ENCODE data around the gene FCHSD2. TPM values are rescaled to one million over a fixed set of nuclear protein-coding genes. Genes with fewer than 3 reads are reported as not detected.

FCHSD2 gene
- total and polyA plus RNA-seq, 2 of the 13 experiments (the other 11 are each of a cell fraction or from before 2014, with no cell fraction given) = 20.5 to 24.8 TPM

DNA sequence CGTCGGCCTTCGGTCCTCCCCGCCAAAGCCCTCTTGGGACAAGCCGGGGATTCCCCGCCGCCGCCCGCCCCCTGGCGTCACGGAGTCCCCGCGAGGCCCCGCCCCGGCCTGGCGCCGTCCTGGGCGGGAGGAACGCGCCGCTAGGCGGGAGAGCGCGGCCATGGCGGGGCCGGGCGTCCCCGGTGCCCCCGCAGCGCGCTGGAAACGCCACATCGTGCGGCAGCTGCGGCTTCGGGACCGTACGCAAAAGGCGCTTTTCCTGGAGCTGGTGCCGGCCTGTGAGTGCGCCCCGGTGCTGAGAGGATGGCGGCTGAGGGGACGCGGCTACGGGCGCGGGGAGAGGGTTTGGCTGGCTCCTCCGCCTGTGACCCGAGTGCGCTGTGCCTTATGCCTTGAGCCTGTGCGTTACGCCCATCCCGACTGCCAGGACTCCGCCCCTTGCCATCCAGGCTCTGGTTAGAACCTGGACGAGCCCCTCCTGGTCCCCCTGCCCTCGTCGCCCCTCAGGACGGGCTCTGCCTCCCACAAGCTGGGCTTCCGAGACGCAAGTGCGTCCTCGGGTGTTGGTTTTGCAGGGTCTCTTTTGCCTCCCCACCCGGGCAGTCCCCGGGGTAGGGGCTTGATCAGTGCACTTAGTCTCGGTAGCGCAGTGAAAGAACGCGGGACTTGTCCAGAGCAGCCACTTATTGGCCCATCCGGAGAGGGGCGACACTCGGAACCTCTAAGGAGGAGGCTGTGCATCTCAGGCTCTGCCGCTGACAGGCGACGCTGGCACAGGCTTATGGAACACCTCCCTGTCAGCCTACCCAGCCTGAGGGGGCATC, 327.6 kb downstream of the FCHSD2 start, which contains the start of gene ATG16L2 (continued):
- 0 out of 2 replicates have a peak, but pooled peaks have one; percentile 36 for TF ChIP-seq ZNF232 (CRISPR knock-in tag; IDR thresholded peaks at IDR 0.05; ENCODE audit: borderline replicate concordance)
- TF ChIP-seq ZNF598 (CRISPR knock-in tag; IDR thresholded peaks at IDR 0.05; ENCODE audit: borderline replicate concordance) = peak; percentile 81; the same call in 1 of the 2 replicates
- no peak for TF ChIP-seq NR2F6 (IDR thresholded peaks at IDR 0.05)
- TF ChIP-seq NR2F6 (CRISPR knock-in tag; IDR thresholded peaks at IDR 0.05) = 0 out of 2 replicates have a peak, but pooled peaks have one; percentile 5
- TF ChIP-seq EED (CRISPR knock-in tag; IDR thresholded peaks at IDR 0.05) = peak; percentile 69; the same call in 1 of the 2 replicates
- no peak for TF ChIP-seq KDM2A (CRISPR knock-in tag; IDR thresholded peaks at IDR 0.05; ENCODE audit: borderline replicate concordance, low read depth)
- TF ChIP-seq ZNF33B (CRISPR knock-in tag; IDR thresholded peaks at IDR 0.05) = no peak; the same call in 1 of the 2 replicates
- no peak for TF ChIP-seq ZNF850 (CRISPR knock-in tag; conservative IDR thresholded peaks at IDR 0.05)
- TF ChIP-seq XRCC5 (optimal IDR thresholded peaks at IDR 0.05; ENCODE audit: low read length) = peak; percentile 47
- peak; percentile 57; the same call in 1 of the 2 replicates for TF ChIP-seq PHF21A (CRISPR knock-in tag; IDR thresholded peaks at IDR 0.05)
- 0 out of 2 replicates have a peak, but pooled peaks have one; percentile 36 for TF ChIP-seq NFATC3 (CRISPR knock-in tag; IDR thresholded peaks at IDR 0.05)
- no peak for TF ChIP-seq MAFK (conservative IDR thresholded peaks at IDR 0.05 in 1 of 2, IDR thresholded peaks at IDR 0.05 in 1 of 2; ENCODE audit: low read length in 2 of 2)
- peak; percentile 6 for TF ChIP-seq ZNF607 (CRISPR knock-in tag; IDR thresholded peaks at IDR 0.05; ENCODE audit: borderline replicate concordance)
- TF ChIP-seq ETV6 (CRISPR knock-in tag; conservative IDR thresholded peaks at IDR 0.05) = no peak; the same call in 1 of the 2 replicates
- TF ChIP-seq ZNF792 (CRISPR knock-in tag; IDR thresholded peaks at IDR 0.05) = no peak
